ENCODE measurements around the gene PLLP. TPM values are rescaled to one million over a fixed set of nuclear protein-coding genes. Genes with fewer than 3 reads are reported as not detected.

The PLLP gene, protein sequence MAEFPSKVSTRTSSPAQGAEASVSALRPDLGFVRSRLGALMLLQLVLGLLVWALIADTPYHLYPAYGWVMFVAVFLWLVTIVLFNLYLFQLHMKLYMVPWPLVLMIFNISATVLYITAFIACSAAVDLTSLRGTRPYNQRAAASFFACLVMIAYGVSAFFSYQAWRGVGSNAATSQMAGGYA
- 1.4 and 2.0 TPM in 2 replicates for total RNA-seq

DNA sequence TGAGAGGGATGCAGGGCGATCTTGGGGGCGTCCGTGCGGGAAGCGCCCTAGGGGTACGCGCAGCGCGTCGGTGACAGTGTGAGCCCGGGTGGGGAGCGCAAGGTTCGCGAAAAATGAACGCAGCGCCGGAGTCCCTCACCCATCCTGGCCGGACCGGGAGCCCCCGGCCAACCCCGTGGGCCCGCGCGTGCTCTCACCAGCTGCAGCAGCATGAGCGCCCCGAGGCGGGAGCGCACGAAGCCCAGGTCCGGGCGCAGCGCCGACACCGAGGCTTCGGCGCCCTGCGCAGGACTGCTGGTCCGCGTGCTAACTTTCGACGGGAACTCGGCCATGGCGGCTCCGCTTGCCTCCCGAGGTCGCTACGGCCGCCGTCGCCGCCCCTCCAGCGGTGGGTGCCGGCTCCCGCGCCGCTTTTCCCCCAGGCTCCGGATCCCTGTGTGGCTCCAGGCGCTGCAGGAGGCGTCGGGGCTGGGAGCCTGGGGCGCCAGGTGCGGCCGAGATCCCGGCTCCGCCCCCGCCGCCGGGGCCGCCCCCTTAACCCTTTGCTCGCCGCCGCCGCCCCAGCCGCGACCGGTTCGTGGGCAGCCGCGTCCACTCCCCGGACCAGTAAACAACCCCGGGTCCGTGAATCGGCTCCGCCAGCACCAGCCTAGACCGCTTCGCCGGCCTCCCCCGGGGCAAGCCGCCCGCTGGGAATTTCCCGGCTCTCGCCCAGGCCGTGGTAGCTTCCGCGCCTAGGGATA is at the start of gene PLLP:
Gene PLLP, minus strand, starts transcription at position 464 of the 743 bp plus-strand sequence. Its CDS starts 132 bp downstream, at position 332.

GRCh38 chr16:57244767-57245471 is 39.6 kb downstream of the PLLP start, which contains the start of gene ARL2BP:
TSS of gene ARL2BP (plus strand) at chr16:57245259. CDS start at chr16:57245368, 109 bp downstream.

Small RNA genes within 50 kb of the gene (small RNA-seq; reads per million reads assigned to genes)
- not detected for gene AC108081.1

Other genes with a start within 250 kb of the PLLP start
- gene CPNE2, start 192.1 kb downstream of the PLLP start, total RNA-seq = 57.4 and 62.7 TPM in 2 replicates
- gene PSME3IP1, start 98.6 kb downstream of the PLLP start, total RNA-seq = 90.6 and 98.8 TPM in 2 replicates
- 93.6 and 98.6 TPM in 2 replicates for gene RSPRY1, start 98.3 kb downstream of the PLLP start, total RNA-seq
- gene ARL2BP, start 39.4 kb downstream of the PLLP start, total RNA-seq = 127 and 145 TPM in 2 replicates
- not detected in 2 replicates for gene CCL22, start 74.1 kb upstream of the PLLP start, total RNA-seq
- gene CX3CL1, start 87.8 kb upstream of the PLLP start, total RNA-seq = 0.27 and 1.7 TPM in 2 replicates
- gene CCL17, start 120.1 kb upstream of the PLLP start, total RNA-seq = not detected in 2 replicates
- gene CIAPIN1, start 162.7 kb upstream of the PLLP start, total RNA-seq = 74.7 and 80.6 TPM in 2 replicates
- 35.9 and 45.7 TPM in 2 replicates for gene COQ9, start 162.8 kb upstream of the PLLP start, total RNA-seq
- gene POLR2C, start 178.0 kb upstream of the PLLP start, total RNA-seq = 107 and 111 TPM in 2 replicates
- 18.0 and 29.9 TPM in 2 replicates for gene DOK4, start 201.8 kb upstream of the PLLP start, total RNA-seq

Data from thoracic aorta endothelial cell (primary cell).